ENCODE results near the gene DDX39A. TPM values are rescaled to one million over a fixed set of nuclear protein-coding genes. Genes with fewer than 3 reads are reported as not detected.

Gene DDX39A
- total RNA-seq, 2 experiments from 2014 or later: 296 to 299 TPM

GRCh38 chr19:14437578-14438140, 18.5 kb upstream of the DDX39A start:
- Histone ChIP-seq H3K4me1 (ENCODE audit: insufficient read depth, low read length) (peaks cover 75% of the 10 kb centered on the region), H3K27ac (ENCODE audit: low read depth in 1 of 2, low read length in 2 of 2) (no peak overlapping the region), H3K9me3 (ENCODE audit: control insufficient read depth in 1 of 2, insufficient read depth in 1 of 2, low read length in 2 of 2) (no peaks in the 10 kb centered on the region), H3K36me3 (ENCODE audit: insufficient read depth, low read length) (peaks cover 20% of the 10 kb centered on the region), H3K27me3 (ENCODE audit: control insufficient read depth in 1 of 2, insufficient read depth in 2 of 2, low read length in 2 of 2) (no peaks in the 10 kb centered on the region), H3K4me3 (ENCODE audit: low read length) (no peak overlapping the region)
- peak overlapping the region; percentile 71 for H3K27ac Mint-ChIP-seq
- TF ChIP-seq, protein P1, sequence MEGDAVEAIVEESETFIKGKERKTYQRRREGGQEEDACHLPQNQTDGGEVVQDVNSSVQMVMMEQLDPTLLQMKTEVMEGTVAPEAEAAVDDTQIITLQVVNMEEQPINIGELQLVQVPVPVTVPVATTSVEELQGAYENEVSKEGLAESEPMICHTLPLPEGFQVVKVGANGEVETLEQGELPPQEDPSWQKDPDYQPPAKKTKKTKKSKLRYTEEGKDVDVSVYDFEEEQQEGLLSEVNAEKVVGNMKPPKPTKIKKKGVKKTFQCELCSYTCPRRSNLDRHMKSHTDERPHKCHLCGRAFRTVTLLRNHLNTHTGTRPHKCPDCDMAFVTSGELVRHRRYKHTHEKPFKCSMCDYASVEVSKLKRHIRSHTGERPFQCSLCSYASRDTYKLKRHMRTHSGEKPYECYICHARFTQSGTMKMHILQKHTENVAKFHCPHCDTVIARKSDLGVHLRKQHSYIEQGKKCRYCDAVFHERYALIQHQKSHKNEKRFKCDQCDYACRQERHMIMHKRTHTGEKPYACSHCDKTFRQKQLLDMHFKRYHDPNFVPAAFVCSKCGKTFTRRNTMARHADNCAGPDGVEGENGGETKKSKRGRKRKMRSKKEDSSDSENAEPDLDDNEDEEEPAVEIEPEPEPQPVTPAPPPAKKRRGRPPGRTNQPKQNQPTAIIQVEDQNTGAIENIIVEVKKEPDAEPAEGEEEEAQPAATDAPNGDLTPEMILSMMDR (IDR thresholded peaks at IDR 0.05): no peak
- H3K27me3 Mint-ChIP-seq: no peaks in the 10 kb centered on the region
- H3K4me1 Mint-ChIP-seq (ENCODE audit: low read depth): peaks cover 65% of the 10 kb centered on the region
- H3K4me3 Mint-ChIP-seq: peak overlapping the region; percentile 40
- CTCF ChIA-PET: interaction anchor here (0.9 to 1.3 kb wide), 2 partner anchors 35 to 301 kb away, joined by 5 read pairs; partner anchors contain the start of gene ASF1B
- H3K36me3 Mint-ChIP-seq (ENCODE audit: low read depth): peaks cover 22% of the 10 kb centered on the region
- POLR2A ChIA-PET: interaction anchor here (0.8 to 1.0 kb wide), 3 partner anchors 8 to 57 kb away, joined by 3 read pairs; partner anchors contain the start of gene ADGRE5
- intact Hi-C loops (cut with DNase I, micrococcal nuclease): no loop called here
- DNase-seq (no peak), ATAC-seq (ENCODE audit: poor library complexity) (no peak)
- H3K9me3 Mint-ChIP-seq: no peaks in the 10 kb centered on the region

DNA sequence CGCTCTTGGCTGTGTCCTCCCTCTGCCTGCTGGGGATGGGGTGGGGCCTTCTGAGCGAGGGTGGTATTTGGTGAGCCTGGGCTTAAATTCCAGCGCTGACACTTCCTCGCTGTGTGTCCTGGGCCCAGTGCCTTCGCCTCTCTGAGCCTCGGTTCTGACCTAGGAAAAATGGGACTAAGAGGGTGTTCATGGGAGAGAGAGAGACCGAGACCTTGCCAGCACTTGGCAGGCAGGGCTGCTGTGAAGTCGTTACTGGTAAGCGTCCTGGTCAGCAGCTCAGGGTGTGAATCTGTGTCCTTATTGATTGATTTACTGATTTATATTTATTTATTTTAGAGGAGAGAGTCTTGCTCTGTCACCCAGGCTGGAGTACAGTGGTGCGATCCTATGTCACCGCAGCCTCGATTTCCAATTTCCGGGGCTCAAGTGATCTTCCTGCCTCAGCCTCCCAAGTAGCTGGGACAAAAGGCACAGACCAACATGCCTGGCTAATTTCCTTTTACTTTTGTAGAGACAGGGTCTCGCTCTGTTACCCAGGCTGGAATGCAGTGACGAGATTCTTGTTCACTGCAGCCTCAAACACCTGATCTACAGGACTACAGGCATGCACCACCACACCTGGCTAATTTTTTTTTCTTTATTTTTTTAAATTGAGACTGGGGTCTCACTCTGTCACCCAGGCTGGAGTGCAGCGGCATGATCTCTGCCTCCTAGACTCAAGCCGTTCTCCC, 16.3 kb upstream of the DDX39A start:
- no peaks in the 10 kb centered on the region for H3K27me3 Mint-ChIP-seq
- ATAC-seq (ENCODE audit: poor library complexity): no peak
- Histone ChIP-seq H3K27ac (ENCODE audit: low read depth in 1 of 2, low read length in 2 of 2) (peak overlapping the region in 1 of 2 donors; percentile 82), H3K36me3 (ENCODE audit: insufficient read depth, low read length) (peaks cover 6% of the 10 kb centered on the region), H3K4me3 (ENCODE audit: low read length) (no peak overlapping the region), H3K9me3 (ENCODE audit: control insufficient read depth in 1 of 2, insufficient read depth in 1 of 2, low read length in 2 of 2) (no peaks in the 10 kb centered on the region), H3K4me1 (ENCODE audit: insufficient read depth, low read length) (peaks cover 66% of the 10 kb centered on the region), H3K27me3 (ENCODE audit: control insufficient read depth in 1 of 2, insufficient read depth in 2 of 2, low read length in 2 of 2) (no peaks in the 10 kb centered on the region)
- peak overlapping the region; percentile 91 for H3K27ac Mint-ChIP-seq
- intact Hi-C loops (cut with DNase I, micrococcal nuclease): no loop called here
- no peaks in the 10 kb centered on the region for H3K9me3 Mint-ChIP-seq
- CTCF ChIA-PET: interaction anchor here (0.8 to 1.5 kb wide), 3 partner anchors 10 to 74 kb away, joined by 3 read pairs; no protein-coding TSS in a partner anchor
- POLR2A ChIA-PET: interaction anchor here (0.6 to 1.4 kb wide), 2 partner anchors 36 to 1936 kb away, joined by 3 read pairs; no protein-coding TSS in a partner anchor
- H3K4me3 Mint-ChIP-seq: peak overlapping the region; percentile 90
- TF ChIP-seq, protein P1 (IDR thresholded peaks at IDR 0.05): no peak
- DNase-seq: no peak
- peaks cover 7% of the 10 kb centered on the region for H3K36me3 Mint-ChIP-seq (ENCODE audit: low read depth)
- peaks cover 63% of the 10 kb centered on the region for H3K4me1 Mint-ChIP-seq (ENCODE audit: low read depth)

GRCh38 chr19:14434543-14435319, 15.6 kb upstream of the DDX39A start:
- POLR2A ChIA-PET: interaction anchor here (1.1 to 1.4 kb wide), 2 partner anchors 37 to 83 kb away, joined by 3 to 6 read pairs; partner anchors contain the start of gene DNAJB1
- H3K27ac ChIP-seq (ENCODE audit: low read depth in 1 of 2, low read length in 2 of 2): peak overlapping the region; percentile 74 to 82
- no peaks in the 10 kb centered on the region for H3K9me3 Mint-ChIP-seq
- peak overlapping the region; percentile 85 for H3K4me3 ChIP-seq (ENCODE audit: low read length)
- peak in 5 of 14 experiments; percentile 23 to 78 (median 42) for DNase-seq
- H3K27me3 Mint-ChIP-seq: no peaks in the 10 kb centered on the region
- peak overlapping the region; percentile 91 for H3K27ac Mint-ChIP-seq
- peaks cover 56% of the 10 kb centered on the region for H3K4me1 Mint-ChIP-seq (ENCODE audit: low read depth)
- no peaks in the 10 kb centered on the region for H3K36me3 Mint-ChIP-seq (ENCODE audit: low read depth)
- TF ChIP-seq, protein P1 (IDR thresholded peaks at IDR 0.05): no peak
- peak overlapping the region; percentile 90 for H3K4me3 Mint-ChIP-seq
- peaks cover 58% of the 10 kb centered on the region for H3K4me1 ChIP-seq (ENCODE audit: insufficient read depth, low read length)
- intact Hi-C loops (cut with DNase I, micrococcal nuclease): loop anchor here in 1 of 2 experiments (5.0 kb wide), 1 partner anchor 53 kb away; no protein-coding TSS in a partner anchor
- no peaks in the 10 kb centered on the region for H3K27me3 ChIP-seq (ENCODE audit: control insufficient read depth in 1 of 2, insufficient read depth in 2 of 2, low read length in 2 of 2)
- CTCF ChIA-PET: interaction anchor here (1.5 kb wide), 1 partner anchor 45 kb away, joined by 3 read pairs; no protein-coding TSS in a partner anchor
- no peak for ATAC-seq (ENCODE audit: poor library complexity)
- no peaks in the 10 kb centered on the region for H3K9me3 ChIP-seq (ENCODE audit: control insufficient read depth in 1 of 2, insufficient read depth in 1 of 2, low read length in 2 of 2)
- peaks cover 6% of the 10 kb centered on the region for H3K36me3 ChIP-seq (ENCODE audit: insufficient read depth, low read length)
